ENCODE measurements around the gene ATR. TPM values are rescaled to one million over a fixed set of nuclear protein-coding genes. Genes with fewer than 3 reads are reported as not detected.

The ATR gene
- total and polyA plus RNA-seq, 9 of the 15 experiments (the other 6 are each of a cell fraction or from before 2014, with no cell fraction given) = 18.0 to 37.8 (median 23.2) TPM

GRCh38 chr3:142447852-142448823, 130.4 kb downstream of the ATR start, which contains the start of gene XRN1 (continued):
- TF ChIP-seq, protein P1, sequence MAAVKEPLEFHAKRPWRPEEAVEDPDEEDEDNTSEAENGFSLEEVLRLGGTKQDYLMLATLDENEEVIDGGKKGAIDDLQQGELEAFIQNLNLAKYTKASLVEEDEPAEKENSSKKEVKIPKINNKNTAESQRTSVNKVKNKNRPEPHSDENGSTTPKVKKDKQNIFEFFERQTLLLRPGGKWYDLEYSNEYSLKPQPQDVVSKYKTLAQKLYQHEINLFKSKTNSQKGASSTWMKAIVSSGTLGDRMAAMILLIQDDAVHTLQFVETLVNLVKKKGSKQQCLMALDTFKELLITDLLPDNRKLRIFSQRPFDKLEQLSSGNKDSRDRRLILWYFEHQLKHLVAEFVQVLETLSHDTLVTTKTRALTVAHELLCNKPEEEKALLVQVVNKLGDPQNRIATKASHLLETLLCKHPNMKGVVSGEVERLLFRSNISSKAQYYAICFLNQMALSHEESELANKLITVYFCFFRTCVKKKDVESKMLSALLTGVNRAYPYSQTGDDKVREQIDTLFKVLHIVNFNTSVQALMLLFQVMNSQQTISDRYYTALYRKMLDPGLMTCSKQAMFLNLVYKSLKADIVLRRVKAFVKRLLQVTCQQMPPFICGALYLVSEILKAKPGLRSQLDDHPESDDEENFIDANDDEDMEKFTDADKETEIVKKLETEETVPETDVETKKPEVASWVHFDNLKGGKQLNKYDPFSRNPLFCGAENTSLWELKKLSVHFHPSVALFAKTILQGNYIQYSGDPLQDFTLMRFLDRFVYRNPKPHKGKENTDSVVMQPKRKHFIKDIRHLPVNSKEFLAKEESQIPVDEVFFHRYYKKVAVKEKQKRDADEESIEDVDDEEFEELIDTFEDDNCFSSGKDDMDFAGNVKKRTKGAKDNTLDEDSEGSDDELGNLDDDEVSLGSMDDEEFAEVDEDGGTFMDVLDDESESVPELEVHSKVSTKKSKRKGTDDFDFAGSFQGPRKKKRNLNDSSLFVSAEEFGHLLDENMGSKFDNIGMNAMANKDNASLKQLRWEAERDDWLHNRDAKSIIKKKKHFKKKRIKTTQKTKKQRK (IDR thresholded peaks at IDR 0.05; ENCODE audit: borderline replicate concordance, low read depth, low read length) = 0 out of 2 replicates have a peak, but pooled peaks have one; percentile 18
- TF ChIP-seq THAP12 (CRISPR knock-in tag; IDR thresholded peaks at IDR 0.05) (peak; percentile 98), ZNF551 (CRISPR knock-in tag; IDR thresholded peaks at IDR 0.05) (no peak), HINFP (tag; conservative IDR thresholded peaks at IDR 0.05; ENCODE audit: low read depth) (no peak), HNRNPH1 (optimal IDR thresholded peaks at IDR 0.05; ENCODE audit: low read depth, low read length) (no peak), ATF2 (CRISPR knock-in tag; IDR thresholded peaks at IDR 0.05) (no peak), RBM17 (IDR thresholded peaks at IDR 0.05; ENCODE audit: borderline replicate concordance, low read depth, low read length) (no peak), ZNF165 (CRISPR knock-in tag; IDR thresholded peaks at IDR 0.05; ENCODE audit: borderline replicate concordance) (no peak), ZBED1 (IDR thresholded peaks at IDR 0.05) (no peak), ARID1B (IDR thresholded peaks at IDR 0.05) (no peak), NFATC3 (IDR thresholded peaks at IDR 0.05) (no peak), PPARD (CRISPR knock-in tag; IDR thresholded peaks at IDR 0.05) (no peak), POLR2H (tag; IDR thresholded peaks at IDR 0.05; ENCODE audit: low read depth) (peak; percentile 84)
- TF ChIP-seq, protein P2, sequence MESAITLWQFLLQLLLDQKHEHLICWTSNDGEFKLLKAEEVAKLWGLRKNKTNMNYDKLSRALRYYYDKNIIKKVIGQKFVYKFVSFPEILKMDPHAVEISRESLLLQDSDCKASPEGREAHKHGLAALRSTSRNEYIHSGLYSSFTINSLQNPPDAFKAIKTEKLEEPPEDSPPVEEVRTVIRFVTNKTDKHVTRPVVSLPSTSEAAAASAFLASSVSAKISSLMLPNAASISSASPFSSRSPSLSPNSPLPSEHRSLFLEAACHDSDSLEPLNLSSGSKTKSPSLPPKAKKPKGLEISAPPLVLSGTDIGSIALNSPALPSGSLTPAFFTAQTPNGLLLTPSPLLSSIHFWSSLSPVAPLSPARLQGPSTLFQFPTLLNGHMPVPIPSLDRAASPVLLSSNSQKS (CRISPR knock-in tag; IDR thresholded peaks at IDR 0.05) = no peak
- TF ChIP-seq, protein P3, sequence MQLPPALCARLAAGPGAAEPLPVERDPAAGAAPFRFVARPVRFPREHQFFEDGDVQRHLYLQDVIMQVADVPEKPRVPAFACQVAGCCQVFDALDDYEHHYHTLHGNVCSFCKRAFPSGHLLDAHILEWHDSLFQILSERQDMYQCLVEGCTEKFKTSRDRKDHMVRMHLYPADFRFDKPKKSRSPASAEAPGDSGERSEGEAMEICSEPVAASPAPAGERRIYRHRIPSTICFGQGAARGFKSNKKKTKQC (CRISPR knock-in tag; IDR thresholded peaks at IDR 0.05) = no peak
